Measurements from ENCODE around the gene ZP2.
"Not testable (repeated sequence)": the region's sequence is repeated elsewhere in the genome, so short reads cannot be mapped to it uniquely, and the experiment has no call there.

Gene ZP2

DNA sequence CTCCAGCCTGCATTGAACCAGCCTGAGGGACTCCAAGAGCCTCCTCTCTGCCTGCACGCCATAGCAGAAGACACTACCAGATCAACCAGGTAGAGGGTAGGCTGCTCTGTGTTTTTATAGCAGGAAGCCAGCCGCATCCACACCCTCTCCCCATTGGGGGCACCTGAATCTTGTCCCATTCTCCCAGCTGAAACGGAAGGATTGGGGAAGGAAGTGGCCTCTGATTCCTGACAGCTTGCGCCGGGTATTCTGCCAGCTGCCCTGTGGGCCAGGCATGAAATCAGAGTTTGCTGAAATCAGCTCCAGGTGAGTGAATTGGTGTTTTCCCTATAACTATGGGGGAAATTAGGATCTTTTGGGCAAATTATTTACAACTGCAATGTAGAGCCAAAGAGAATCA lies at the start of gene ZP2:
Gene ZP2, minus strand, starts transcription at position 89 of the 400 bp plus-strand sequence. Its CDS starts 27 bp downstream, at position 62.
- DNase-seq = no peak

DNA sequence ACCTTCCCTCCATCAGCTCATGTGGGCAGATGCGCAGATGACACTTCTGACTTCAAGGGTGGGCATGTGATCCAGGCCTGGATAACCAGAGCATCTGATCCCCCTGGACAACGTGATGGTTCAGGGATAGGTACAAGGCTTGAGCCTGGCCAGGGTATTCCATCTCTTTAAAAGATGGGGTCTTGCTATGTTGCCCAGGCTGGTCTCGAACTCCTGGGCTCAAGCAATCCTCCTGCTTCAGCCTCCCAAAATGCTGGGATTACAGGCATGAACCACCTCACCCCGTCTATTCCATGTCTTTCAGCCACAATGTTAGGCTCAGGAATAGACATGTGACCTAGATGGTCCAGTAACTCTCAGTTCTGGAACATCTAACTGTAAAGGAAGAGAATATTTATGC lies 45.9 kb upstream of the ZP2 start:
- DNase-seq = no peak

DNA sequence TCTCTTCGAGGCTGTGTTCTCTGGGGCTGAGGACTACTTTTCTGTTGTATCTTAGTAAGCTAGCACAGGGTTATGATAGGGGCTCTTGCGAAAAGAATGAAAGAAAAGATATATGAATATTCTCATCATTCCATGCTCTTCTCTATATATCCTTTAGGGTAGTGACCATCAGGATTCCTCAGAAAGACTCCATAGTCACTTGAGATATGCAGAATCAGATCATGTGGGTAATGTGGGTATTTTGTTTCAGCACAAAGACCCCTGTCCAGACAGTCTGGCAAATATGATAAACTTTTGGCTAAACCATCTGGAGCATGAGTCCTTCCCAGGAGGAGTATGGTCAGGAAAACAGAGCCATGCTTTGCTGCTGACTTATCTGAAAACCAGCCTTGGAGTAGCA lies 45.3 kb upstream of the ZP2 start:
- no peak for DNase-seq

DNA sequence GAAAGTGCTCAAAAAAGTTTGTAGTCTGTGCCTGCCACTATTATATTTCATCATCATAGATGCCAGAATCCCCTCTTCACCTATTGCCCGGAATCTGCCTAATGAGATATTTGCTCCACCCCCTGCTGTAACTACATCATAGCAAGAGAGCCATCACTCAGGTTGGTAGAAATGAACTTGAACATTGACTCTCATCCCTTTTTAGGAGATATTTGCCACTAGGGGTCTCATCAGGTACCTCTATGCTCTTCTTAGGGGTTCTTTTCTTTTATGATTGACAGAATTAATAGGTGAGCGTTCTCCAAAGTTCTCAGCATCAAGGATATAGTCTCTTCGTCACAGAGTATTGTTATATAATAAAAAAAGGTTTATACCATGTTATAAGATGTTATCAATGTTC lies 42.1 kb upstream of the ZP2 start:
- DNase-seq = no peak

DNA sequence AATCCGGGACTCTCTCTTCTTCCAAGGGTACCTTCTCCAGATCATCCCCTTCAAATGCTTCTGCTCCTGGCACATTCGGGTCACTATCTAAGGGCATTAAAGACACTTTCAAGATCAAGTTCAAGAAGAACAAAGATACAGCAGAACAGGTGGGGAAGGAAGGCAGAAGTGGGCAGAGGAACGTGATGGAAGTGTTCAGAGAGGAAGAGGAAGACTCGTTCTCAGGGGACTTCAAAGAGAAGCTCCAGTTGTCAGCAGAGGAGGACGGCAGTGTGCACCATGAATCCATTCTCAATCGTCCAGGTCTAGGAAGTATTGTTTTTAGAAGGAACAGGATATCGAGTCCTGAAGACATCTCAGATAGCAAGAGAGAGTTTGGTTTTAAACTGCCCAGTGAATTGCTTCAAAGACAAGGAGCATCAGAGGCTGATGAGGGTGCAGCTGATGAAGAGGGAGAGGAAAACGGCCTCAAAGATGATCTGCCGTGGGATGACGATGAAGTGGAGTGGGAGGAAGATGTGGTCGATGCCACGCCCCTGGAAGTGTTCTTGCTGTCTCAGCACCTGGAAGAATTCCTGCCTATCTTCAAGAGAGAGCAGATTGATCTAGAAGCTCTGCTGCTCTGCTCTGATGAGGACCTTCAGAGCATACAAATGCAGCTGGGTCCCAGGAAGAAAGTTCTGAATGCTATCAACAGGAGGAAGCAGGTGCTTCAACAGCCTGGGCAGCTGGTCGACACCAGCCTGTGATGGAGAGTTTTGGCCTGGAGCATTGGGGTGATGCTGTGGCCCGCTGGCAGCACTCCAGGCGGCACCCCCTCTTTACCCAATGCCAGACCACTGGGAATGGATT lies 38.9 kb upstream of the ZP2 start:
- no peak for DNase-seq

DNA sequence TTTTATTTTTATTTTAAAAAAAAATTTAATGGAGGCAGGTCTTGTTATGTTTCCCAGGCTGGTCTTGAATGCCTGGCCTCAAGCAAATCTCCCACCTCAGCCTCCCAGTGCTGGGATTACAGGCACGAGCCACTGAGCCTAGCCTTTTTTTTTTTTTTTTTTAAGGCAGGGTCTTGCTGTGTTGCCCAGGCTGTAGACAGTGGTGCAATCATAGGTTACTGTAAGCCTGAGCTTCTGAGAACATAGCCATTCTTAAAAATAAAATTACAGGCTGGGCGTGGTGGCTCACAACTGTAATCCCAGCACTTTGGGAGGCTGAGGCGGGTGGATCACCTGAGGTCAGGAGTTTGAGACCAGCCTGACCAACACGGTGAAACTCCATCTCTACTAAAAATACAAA lies 36.8 kb upstream of the ZP2 start:
- DNase-seq = not testable (repeated sequence)

DNA sequence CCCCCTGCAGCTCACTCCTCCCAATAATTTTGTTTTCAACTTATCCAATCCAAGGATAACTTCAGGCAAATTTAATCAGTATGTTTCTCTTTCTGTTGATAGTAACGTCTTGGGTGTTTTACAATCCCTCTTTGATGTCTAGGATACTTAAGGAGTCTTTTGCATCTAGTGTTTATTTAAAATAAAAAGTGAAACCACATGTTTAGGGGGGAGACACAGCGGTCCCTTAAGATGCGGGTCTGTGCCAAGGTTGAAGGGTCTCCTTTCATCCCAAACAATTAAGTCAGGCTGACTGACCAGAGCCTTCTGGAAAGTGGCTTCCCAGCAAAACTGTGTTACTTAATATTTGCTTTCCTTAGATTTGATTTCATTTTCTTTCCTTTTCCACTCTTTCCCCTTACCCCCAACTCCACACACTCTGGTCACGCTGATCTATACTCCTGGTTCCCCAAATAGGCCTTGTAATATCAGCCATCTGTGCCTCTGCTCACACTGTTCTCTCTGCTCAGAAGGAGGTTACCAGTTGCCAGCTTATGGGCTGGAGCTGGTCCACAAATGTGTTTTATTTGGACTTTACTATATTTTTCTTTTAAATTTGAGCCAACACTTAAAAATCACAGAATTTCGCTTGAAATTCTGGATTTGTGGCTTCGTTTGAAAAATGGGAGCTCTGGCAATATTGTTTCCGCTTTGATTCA lies 33.3 kb upstream of the ZP2 start:
- no peak for DNase-seq

DNA sequence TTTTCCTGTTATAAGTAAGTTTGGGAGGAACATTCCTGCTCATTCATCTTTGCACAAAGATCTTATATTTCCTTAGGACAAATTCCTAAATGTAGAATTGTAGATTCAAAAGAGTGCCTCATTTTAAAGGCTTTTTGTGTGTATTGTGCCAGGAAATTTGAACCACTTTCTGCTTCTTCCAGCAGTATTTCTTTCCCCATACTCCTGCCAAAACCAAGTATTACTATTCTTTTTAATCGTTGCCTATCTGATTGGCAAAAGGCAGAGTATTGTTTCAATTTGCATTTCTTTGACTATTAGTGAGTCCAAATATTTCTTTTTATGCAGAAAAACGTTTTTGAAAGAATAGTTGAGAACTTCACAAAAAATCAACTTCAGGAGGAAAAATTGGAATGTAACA lies 31.4 kb upstream of the ZP2 start:
- DNase-seq = no peak

DNA sequence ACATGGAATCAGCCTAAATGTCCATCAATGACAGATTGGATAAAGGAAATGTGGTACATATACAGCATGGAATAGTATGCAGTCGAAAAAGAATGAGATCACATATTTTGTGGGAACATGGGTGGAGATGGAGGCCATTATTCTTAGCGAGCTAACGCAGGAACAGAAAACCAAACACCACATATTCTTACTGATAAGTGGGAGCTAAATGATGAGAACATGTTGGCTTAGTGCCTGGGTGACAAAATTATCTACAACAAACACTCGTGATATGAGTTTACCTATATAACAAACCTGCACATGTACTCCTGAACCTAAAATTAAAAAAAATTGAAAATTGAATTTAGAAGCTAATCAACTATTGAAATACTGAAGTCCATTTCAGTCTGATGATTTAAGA lies 28.3 kb upstream of the ZP2 start:
- DNase-seq = no peak

DNA sequence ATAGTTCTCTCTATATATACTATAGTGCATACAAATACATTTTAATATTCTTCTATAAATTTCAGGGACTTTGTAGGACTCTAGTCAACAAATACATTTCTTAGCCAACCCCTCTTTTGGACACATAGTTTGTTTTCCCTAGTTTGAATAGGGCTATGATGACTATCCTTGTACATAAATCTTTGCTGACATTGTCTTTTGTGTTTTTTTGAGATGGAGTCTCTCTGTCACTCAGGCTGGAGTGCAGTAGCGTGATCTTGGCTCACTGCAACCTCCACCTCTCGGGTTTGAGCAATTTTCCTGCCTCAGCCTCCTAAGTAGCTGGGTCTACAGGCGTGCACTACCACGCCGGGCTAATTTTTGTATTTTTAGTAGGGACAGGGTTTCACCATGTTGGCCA lies 25.5 kb upstream of the ZP2 start:
- DNase-seq = no peak

DNA sequence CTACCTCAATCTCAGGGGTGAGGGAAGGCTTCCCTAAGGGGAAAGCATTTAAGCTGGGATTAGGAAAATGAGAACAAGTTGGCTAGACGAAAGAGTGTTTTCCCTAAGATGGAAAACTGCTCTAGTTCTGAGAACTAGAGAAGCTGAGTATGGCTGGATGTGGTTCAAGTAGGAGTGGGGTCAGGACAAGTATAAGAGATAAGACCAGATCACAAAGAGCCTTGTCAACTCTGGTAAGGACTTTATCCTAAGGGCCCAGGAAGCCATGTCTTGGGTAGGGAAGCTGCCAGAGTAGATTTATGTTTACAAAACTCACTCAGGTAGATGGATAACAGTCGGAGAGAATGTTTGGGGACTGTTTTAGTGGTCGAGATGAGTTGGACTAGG lies 23.8 kb upstream of the ZP2 start:
- no peak for DNase-seq

DNA sequence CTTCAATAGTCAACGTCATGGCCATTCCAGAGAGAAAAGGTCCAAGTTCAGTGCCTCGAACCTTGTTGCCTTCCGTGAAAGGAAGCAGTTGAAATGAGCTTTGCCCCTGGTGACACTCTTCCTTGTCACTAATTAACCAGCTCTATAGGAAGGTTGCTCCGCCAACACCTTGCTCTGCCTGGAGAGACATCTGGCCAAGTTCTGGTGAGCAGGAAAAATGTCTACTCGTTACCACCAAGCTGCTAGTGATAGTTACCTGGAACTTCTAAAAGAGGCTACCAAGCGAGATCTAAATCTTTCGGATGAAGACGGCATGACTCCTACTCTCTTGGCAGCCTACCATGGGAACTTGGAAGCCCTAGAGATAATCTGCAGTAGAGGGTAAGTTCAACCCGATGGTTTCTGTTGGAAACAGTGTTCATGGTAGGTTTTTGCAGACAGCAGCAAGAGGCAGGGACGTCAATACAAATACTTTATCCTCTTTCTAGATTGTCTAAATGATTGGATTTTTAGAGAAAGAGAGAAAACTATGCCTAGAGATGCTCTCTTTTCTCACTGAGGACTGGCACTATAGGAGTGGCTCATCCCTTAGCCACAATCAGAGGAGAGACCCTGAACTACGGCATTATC lies 22.3 kb upstream of the ZP2 start, which contains the start of gene ANKS4B:
Gene ANKS4B, plus strand, starts transcription at position 179 of the 630 bp plus-strand sequence. Its CDS starts 39 bp downstream, at position 218.
- no peak for DNase-seq

DNA sequence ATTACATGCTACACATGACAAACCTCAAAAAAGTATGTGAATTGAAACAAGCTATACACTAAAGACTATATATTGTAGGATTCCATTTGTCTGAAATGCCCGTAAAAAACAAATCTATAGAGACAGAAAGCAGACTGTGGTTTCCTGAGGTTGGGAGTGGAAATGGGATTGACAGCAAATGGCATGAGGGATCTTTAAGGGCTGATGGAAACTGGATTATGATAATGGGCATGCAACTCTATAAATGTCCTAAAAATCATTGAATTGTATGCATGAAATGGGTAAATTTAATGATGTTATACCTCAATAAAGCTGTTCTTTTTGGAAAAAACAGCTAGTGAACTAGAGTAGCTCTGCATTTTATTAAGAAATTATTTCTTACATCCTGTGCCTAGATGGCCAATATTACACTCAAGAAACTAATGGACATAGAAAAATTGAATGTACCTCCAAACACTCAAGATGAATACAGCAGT lies 21.7 kb upstream of the ZP2 start:
- no peak for DNase-seq

DNA sequence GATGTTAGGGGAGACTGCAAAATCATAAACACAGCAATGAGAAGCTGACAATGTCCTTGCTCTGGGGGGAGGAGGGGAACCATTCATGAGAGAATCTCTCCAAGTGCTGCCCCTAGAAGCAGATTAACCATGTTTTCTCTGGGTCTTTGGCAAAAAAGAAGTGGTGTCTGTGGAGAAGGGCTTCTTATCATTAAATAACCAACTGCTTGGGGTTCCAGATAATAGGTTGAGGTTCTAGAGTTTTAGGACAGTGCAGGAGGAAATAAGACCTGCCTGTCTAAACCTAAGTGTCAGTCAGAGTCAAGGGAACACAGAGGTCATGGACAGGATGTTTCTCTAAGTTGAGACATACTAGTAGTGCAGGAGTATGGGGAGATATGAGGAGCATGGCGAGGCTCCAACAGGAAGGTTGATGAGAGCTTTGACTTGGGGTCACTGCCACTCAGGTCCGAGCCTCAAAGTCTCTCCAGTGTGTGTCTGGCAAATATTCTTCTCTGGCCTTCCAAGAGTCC lies 17.0 kb upstream of the ZP2 start:
- no peak for DNase-seq

DNA sequence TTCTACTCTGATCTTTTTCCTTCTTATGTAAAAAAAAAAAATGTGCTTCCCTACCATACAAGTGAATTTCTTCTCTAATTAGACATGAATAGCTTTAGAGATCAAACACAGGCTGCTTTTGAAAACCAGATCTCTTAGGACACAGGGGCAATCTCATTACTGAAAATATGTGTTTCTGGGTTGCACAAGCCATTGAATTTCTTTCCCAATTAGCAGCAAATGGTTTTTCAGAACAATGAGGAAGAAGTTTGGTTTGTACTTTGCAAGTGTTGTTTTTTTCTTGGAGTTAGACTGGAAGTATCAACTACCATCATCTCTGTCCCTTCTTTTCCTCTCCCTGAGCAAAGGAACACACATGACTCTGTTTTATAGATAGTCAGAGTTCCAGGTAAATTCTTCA lies 16.5 kb upstream of the ZP2 start:
- DNase-seq = no peak

DNA sequence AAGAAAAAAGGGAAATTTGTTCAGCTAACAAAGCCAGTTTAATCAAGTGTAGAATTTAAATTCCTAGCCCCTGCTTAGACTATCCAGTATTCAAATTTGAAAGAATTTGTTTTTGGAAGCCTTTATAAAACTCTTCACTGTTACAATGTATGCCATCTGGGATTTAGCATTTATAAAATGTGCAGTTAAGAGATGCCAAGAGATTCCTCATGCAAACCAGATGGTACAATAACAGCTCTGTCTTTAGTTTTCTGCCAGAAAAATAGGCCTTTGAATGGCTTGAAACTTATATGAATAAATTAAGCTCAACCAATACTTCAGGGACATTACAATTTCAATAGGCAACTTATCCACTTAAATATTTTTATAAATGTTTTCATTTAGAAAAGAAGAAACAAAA lies 15.4 kb upstream of the ZP2 start:
- no peak for DNase-seq

DNA sequence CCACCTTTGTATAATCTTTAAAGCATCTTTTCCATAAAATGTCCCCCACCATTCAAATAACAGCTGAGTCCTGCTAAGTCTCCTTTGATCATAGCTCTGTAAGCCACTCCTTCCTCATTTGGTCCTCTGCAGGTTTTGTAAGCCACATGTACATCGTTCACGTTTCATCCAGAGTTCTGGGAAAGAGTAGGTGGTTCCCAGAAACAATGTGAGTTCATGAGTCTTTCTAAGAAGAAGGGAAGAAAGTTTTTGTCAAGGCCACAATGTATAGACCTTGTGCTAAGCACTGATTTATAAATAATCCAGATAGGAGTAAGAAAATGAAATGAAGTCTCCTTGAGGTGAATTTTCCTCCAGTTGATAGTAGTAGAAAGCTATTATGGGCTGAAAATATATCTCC lies 13.4 kb upstream of the ZP2 start:
- no peak for DNase-seq

DNA sequence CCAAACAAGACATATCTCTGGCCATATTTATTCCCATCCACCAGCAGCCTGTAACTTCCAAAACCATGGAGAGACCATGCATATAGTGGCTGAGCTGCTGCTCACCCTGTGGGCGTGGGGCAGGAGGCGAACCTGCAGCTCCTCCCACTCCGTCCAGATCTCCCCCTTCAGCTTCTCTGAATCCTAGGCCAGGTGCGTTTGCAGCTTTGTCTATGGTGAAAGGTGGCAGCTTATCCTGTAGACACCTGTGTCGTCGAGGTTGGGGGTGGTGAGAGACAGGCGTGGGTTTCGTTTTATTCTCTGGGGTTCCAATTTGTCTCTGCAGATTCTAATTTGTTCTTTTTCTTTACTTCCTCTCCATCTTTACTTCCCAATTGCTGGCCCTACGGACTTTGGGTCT lies 12.4 kb upstream of the ZP2 start:
- no peak for DNase-seq

DNA sequence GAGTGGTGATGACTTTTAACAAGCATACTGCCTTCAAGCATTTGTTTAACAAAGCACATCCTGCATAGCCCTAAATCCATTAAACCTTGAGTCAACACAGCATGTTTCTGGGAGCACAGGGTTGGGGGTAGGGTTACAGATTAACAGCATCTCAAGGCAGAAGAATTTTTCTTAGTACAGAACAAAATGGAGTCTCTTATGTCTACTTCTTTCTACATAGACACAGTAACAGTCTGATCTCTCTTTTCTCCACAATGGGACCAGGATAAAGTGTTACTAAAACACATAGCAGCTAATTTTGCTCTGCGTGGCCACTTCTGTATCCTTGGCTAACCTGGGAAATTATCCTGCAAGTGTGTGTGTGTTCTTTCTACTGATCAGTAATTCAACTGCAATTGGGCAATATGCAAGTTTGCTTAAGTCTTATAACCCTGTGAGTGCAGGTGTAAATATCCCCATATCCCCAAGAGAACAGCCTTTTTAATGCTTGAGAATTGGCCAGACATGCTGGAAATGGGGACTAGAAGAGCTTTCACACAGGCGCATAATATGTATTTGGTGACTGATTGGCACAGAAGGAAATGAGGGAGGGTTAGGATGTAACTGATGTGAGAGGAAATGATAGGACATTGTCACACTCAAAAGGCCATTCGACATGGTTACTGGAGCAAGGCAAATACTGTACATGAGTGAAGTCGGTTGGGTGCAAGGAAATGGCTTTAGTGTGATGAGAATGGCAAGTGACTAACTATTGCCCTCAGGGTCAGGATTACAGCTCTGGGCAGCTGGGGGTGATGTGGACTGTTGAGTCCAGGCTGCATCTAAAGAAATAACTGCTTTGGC lies 11.3 kb upstream of the ZP2 start:
- DNase-seq = no peak

DNA sequence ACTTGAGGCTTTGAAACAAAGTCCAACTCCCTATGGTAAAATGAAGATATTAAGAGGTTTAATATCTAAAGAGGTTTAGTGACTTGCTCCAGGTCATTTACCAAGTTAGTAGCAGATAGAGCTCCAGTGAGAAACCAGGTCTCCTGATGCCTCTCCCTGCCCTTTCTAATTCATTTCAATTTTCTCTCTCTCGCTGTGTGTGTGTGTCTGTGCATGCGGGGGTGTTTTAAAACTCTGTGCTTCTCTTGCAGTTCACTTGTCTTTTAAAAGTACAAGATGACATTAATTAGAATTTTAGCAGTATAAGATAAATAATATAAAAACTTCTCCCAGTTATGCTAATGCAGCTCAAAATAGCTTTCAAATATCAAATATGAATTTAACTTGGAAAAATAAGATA lies 8.2 kb upstream of the ZP2 start:
- no peak for DNase-seq

DNA sequence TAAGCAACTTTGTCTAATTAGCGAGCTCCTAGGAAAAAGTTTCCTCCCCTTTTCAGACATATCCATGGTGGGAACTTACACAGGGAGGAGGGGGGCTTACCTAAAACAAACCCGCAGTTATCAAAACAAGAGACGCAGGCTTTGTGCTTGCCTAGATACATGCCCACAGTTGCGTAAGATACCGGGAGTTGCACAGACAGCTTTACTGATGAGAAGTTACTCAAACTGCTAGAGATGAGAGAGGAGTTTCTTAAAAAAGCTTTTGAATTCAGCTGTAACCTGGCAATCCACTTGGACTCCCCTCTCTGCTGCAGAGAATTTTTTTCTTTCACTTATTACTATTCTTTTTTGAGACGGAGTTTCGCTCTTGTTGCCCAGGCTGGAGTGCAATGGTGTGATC lies 6.8 kb upstream of the ZP2 start:
- DNase-seq = no peak

DNA sequence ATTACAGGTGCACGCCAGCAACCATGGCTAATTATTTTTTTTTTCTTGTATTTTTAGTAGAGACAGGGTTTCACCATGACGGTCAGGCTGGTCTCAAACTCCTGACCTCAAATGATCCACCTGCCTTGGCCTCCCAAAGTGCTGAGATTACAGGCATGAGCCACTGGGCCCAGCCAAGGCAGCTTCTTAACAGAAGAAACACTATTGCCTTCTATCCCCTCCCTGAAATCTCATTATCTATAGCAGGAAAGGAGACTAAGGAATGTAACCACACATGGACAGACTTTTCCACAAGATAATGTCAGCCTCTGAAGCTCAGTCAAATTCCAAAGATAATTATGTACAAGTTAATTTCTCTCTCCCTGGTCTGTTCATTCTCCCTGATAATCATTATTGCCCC lies 5.7 kb upstream of the ZP2 start:
- no peak for DNase-seq

DNA sequence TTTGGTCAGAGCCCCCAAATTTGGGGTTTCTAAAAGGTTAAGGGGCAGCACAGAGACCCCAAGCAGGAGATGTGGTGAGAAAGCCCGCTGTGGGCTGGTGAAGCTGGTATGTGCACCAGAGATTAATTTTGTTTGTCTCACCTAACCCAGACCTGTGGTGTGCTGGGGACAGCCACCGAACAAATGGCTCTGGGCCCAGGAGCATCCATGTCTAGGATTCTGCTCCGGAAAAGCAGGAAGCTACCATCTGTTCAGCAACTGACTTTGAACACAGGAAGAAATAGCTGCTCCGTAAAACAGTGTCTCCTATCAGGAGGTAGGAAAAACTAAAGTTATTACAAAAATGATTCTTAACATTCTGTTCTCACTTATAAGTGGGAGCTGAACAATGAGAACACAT lies 2.7 kb upstream of the ZP2 start:
- DNase-seq = no peak

Data from NCI-H1930 (cell line).